Measurements from ENCODE around the gene HELB. TPM values are rescaled to one million over a fixed set of nuclear protein-coding genes. Genes with fewer than 3 reads are reported as not detected.

The HELB gene
- total RNA-seq, 1 experiment from 2014 or later, result 10.7 TPM

DNA sequence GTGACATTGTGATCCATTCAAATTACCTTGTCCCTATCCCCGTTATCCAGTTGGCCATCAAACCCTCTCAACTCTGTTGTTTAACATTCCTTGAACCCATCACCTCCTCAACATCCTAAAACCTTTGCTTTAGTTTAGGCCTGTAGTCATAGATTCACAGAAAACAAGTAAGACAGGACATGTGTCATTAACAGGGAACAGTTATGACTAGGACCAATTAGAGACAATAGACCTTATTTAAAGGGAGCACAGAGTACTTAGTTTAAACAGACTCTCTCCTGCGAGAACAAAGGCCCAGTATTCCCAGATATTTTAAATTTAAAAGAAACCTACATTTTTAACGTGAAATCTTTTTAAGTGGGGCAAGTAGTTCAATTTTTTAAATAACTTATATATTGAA is 20.0 kb upstream of the HELB start:
- DNase-seq, result no peak
- Histone ChIP-seq H2AFZ (ENCODE audit: low read length) (no peak overlapping the region), H3K14ac (ENCODE audit: insufficient read depth, low read length) (no peak overlapping the region), H3K9ac (ENCODE audit: extremely low read depth, insufficient read length, low read length) (no peak overlapping the region), H2BK20ac (ENCODE audit: low read depth, low read length, poor library complexity, severe bottlenecking) (no peak overlapping the region), H2BK5ac (ENCODE audit: insufficient read length, low read length) (no peak overlapping the region), H3K18ac (ENCODE audit: insufficient read length, low read depth, low read length) (no peak overlapping the region), H2BK120ac (ENCODE audit: low read depth, low read length, poor library complexity, severe bottlenecking) (no peak overlapping the region), H3K79me1 (ENCODE audit: insufficient read depth, low read depth, low read length, poor library complexity, severe bottlenecking) (no peaks in the 10 kb centered on the region), H4K8ac (replicated peaks; ENCODE audit: insufficient read length, low read depth, low read length) (no peak overlapping the region), H3K27me3 (ENCODE audit: insufficient read depth, low read length) (no peaks in the 10 kb centered on the region), H2BK12ac (ENCODE audit: insufficient read length, low read depth, low read length) (no peak overlapping the region), H3K56ac (ENCODE audit: insufficient read length, low read depth, low read length) (no peak overlapping the region), H2AK5ac (ENCODE audit: insufficient read length, low read length) (no peak overlapping the region), H3K4ac (ENCODE audit: low read depth, low read length) (no peak overlapping the region), H3K79me2 (ENCODE audit: insufficient read depth, low read length) (no peaks in the 10 kb centered on the region), H3K9me3 (ENCODE audit: control insufficient read depth, low read depth, low read length) (no peaks in the 10 kb centered on the region), H3K27ac (ENCODE audit: insufficient read length, low read depth, low read length) (no peak overlapping the region), H2BK15ac (ENCODE audit: low read depth, low read length) (no peak overlapping the region), H3K4me1 (ENCODE audit: insufficient read depth, low read length) (no peaks in the 10 kb centered on the region), H3T11ph (ENCODE audit: low read length) (no peak overlapping the region), H4K20me1 (ENCODE audit: control insufficient read depth, insufficient read depth, insufficient read length) (no peaks in the 10 kb centered on the region), H3K23ac (ENCODE audit: insufficient read length, low read depth, low read length) (no peak overlapping the region), H3K4me2 (ENCODE audit: insufficient read depth, insufficient read length, low read length) (no peak overlapping the region), H3K23me2 (ENCODE audit: insufficient read length, low read depth, low read length, poor library complexity, severe bottlenecking) (no peaks in the 10 kb centered on the region), H4K5ac (ENCODE audit: insufficient read length, low read depth, low read length) (no peak overlapping the region), H4K91ac (ENCODE audit: insufficient read length, low read depth, low read length) (no peak overlapping the region)
- Mint-ChIP-seq H3K9me3 (peaks cover 5 to 7% of the 10 kb centered on the region in 2 experiments; a peak in 4 of 5 replicates), H3K4me3 (no peak overlapping the region), H3K27ac (no peak overlapping the region), H3K4me1 (no peaks in the 10 kb centered on the region), H3K27me3 (ENCODE audit: low read depth) (no peaks in the 10 kb centered on the region), H3K36me3 (ENCODE audit: insufficient read depth in 1 of 3, low read depth in 3 of 3) (0 out of 7 replicates have a peak, but pooled peaks cover 0 to 3% (median 0%) of the 10 kb centered on the region in 3 experiments)
- WGBS (ENCODE audit: extremely low coverage, insufficient read length, low lambda C conversion rate), result no CpG with 5 or more reads among the region's 3 CpGs
- TF ChIP-seq, protein P1, sequence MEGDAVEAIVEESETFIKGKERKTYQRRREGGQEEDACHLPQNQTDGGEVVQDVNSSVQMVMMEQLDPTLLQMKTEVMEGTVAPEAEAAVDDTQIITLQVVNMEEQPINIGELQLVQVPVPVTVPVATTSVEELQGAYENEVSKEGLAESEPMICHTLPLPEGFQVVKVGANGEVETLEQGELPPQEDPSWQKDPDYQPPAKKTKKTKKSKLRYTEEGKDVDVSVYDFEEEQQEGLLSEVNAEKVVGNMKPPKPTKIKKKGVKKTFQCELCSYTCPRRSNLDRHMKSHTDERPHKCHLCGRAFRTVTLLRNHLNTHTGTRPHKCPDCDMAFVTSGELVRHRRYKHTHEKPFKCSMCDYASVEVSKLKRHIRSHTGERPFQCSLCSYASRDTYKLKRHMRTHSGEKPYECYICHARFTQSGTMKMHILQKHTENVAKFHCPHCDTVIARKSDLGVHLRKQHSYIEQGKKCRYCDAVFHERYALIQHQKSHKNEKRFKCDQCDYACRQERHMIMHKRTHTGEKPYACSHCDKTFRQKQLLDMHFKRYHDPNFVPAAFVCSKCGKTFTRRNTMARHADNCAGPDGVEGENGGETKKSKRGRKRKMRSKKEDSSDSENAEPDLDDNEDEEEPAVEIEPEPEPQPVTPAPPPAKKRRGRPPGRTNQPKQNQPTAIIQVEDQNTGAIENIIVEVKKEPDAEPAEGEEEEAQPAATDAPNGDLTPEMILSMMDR (conservative IDR thresholded peaks at IDR 0.05), result no peak

Data from H9 (cell line).